CD4-positive, alpha-beta T cell treated with Interleukin-2 at 100 ng/mL for 4 hours (primary cell): Measurements from ENCODE around the gene GSX1.
A peak's percentile ranks its signal among the peaks of the same experiment; 100 is the strongest.
"Not testable (repeated sequence)": the region's sequence is repeated elsewhere in the genome, so short reads cannot be mapped to it uniquely, and the experiment has no call there.

Experiments used
- DNase-seq: peaks from one replicate; pipeline ENCODE4 v3.0.0-alpha.2; 2020; ENCODE audit warnings: low spot score

The GSX1 gene

DNA sequence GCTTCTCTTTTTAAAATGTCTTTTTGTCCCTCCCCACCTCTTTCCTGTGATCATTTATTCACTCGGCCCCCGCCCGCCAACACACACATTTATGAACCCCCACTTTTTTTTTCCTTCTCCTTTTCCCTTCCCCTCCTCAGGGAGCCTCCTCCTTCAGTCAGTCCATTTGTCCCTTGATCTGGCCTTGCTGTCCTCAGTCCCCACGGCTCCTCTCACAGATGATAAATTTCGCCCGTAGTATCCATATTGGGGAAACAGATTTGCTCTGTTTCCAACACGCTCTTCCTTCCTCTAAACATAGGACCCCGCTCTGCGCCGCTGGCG, 2.0 kb downstream of the GSX1 start:
- no peak for DNase-seq

DNA sequence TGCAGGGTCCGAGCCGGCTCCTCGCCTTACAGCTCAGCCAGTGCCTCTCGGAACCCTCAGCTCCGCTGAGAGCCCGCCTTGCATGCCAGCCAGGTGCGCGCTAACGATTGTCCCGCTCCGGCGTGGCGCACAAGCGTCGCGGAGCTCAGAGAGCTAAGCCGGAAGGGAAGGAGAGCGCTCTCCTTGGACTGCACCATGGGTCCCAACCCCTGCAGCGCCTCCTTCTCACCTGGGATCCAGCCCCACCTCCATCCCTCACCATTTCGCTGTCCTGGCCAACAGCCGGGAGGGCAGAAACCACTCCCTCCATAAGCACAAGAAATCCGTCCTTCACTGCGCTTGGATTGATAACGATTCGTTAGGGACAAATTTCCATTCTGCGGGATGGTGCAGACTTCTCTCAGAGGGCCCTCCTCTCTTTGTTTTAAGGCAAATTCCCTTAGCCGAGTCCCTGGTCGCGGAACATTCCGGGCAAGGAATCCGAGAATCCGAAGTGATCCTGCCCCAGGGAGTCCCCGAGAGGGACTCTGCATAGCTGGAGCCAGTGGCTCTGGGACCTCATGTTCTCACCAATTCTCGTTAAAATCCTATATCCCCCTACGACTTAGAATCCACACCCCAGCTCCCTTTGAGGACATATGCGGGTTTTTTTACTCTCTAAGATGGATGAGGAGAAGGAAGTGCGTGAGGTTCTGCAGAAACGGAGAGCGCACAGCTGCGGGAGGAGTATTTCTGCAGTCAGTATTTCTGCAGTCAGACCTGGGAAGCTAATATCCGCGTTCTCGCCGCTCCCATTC, 2.8 kb downstream of the GSX1 start:
- DNase-seq, result no peak

DNA sequence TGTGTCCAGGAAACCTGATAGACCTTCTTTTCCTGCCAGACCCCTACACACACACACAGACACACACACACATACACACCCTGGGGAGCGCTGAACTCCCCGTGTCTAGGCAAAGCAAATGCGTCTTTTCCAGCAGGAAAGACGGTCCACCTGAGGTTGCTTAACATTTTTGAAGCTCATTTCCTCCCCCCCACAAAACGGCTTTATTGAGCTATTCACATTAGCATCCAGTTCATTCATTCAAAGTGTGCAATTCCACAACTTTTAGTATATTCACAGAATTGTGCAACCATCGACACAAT, 3.4 kb downstream of the GSX1 start:
- no peak for DNase-seq

DNA sequence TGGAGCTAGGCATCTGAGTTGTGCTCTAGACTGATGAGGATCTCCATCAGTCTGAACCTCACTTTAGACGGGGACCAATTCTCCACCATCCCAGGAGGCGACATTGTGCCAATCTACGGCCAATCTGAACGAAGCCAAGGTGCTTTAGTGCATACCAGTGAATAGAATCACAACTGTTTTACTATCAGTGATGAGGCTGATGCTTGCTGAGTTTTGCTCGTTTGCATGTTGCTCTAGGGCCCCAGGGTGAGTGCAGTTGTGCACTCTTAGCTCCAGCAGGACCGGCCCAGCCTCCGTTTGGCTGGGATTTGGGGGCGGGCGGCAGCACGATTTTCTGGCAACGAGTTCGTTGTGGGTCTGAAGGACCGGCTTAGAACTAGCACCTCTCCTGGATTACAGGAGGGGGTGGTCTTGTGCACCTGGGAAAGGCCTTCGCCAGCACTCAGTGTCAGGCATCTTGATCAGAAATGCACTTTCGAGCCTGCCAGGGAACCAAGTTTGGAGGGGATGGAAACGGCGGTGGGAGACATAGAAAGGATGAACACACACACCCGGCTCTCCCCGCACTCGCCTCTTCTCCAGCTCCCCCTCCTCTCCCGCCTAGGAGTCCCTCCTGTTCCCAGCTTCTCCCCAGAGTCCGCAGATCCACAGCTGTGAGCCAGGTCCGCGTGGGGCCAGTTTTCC, 4.4 kb downstream of the GSX1 start:
- no peak for DNase-seq

DNA sequence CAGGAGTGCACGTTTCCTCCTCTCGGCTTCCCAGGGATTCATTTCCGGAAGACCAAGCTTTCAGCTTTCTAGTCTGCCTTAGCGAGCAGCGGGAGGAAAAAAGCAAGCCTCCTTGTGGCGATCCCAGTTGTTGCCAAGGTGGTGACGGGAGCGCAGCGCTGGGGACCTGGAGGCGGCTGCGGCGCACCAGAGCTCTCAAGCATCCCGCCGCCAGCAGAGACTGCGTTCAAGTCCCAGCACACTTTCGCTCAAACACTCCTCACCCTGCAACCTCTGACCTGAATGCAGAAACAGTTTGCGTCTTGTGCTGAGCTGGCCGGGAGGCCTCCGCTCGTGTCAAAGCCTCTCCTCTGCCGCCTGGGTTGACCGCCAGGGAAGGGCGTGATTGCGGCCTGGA, 4.9 kb downstream of the GSX1 start:
- no peak for DNase-seq

DNA sequence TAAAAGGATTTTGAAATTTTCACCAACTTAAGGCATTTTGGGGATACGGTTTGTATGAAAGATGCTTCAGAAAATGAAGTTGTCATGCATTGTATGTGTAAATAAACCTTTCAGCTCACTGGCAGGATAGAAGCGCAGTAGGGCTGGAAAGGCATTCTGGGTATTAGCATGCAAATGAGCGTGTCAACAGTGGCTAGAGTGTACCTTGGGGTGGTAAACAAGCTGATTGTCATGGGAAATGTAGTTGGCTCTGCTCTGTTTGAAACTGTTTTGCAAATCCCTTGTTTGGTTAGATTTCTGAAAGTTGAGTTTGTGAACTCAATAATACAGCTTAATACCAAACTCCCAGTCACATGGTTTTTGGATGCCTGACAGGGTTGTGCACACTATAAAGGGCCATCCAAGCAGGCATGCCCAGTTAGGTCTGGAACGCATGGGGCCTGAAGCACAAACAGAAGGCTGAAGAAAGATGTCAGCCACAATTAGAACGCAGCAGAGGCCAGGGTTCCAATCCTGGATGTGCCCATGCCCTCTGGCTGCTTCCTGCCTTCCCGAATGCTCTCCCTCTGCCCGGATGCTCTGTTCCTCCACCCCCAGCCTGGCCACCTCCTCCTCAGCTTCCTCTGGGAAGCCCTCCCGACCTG, 14.6 kb downstream of the GSX1 start:
- no peak for DNase-seq

DNA sequence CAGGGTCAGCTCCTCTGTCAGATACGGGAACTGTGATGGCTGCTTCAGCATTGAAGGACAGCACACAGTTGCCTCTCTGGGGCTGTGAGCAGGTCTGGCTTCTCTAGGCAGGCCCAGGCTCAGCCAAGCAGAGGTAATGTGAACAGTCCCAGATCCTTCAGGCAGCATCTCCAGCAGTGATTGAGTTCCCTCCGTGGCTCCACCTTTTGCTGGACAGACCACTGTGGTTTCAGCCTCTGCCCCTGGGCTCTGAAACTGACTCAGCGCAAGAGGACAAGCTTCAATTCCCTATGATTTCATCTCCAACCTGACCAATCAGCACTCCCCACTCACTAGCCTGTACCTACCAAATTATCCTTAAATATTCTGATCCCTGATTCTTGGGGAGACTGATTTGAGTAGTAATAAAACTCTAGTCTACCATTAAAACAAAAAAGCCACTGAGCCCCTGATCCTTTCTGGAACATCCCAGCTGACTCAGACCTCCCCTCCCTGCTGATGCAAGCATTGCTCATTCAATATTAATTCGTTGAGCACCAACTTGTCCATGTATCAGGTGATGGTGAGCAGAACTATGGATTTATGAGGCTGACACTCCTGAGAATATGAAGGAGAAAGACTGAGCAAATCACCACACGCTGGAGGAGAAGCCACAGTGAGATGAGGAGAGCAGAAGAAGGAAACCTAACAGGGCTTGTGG, 16.7 kb downstream of the GSX1 start:
- DNase-seq, result no peak

DNA sequence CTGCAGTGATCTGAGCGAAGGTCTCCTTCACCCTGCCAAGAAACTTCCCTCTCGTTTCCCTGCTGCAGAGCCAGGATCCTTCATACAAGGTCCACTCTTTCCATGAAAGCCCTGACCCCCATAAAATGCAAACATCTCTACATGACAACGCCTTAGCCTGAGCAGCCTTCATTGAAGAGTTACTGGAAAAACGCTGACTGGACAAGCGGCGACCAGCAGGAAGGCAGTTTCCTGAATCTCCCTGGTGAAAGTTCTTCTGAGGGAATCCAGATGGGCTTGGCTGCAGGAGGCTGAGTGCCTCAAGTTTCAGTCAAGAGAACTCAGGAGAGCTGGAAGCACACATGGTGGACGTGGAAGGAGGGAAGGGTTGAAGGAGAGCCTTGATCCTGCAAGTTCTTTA, 17.7 kb downstream of the GSX1 start:
- no peak for DNase-seq

DNA sequence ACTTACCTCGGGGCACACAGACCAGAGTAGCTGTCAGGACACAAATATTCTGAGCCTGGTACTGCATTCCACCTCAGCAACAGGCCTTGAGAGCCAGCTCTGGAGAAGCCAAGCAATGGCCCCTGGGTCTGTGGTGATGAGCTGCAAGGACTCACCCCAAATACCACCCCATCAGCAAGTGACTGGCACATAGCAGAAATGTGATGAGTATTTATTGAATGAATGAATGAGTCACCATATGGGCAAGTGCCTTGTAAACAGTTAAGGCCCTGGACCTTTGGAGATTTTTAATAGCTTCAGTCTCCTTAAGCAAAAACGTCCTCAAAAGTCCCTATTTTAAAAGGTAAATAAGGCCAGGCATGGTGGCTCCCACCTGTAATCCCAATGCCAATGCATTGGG, 18.2 kb downstream of the GSX1 start:
- no peak for DNase-seq

DNA sequence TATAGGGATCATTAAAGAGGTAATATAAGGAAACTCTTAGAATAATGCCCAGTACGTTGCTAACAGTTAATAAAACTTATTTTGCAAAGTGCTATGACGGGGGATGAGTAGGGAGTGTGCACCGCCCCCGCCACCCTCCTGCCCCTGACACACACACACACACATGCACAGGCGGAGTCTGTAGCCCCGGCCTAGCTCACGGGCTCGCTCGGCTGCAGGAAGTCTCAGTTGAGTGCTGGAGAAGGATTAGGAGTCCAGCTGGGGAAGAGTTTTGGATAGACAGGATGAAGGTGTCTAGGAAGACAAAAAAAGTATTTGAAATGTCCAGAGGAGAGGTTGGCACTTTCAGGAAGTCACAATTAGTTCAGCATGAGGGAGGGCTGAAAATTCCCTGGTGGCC, 21.5 kb downstream of the GSX1 start:
- DNase-seq, result no peak

DNA sequence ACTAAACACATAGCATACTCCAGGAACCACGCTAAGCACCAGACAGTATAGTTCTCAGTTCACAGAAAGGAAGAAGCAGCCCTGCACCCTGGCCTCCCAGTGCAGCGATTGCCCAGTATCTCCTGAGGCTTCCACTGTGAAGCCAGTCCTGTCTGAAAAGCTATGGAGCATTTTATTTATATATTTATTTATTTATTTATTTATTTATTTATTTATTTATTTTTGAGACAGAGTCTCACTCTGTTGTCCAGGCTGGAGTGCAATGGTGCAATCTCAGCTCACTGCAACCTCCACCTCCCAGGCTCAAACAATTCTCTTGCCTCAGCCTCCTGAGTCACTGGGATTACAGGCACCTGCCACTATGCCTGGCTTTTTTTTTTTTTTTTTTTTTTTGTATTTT, 25.5 kb downstream of the GSX1 start:
- DNase-seq, result not testable (repeated sequence)

DNA sequence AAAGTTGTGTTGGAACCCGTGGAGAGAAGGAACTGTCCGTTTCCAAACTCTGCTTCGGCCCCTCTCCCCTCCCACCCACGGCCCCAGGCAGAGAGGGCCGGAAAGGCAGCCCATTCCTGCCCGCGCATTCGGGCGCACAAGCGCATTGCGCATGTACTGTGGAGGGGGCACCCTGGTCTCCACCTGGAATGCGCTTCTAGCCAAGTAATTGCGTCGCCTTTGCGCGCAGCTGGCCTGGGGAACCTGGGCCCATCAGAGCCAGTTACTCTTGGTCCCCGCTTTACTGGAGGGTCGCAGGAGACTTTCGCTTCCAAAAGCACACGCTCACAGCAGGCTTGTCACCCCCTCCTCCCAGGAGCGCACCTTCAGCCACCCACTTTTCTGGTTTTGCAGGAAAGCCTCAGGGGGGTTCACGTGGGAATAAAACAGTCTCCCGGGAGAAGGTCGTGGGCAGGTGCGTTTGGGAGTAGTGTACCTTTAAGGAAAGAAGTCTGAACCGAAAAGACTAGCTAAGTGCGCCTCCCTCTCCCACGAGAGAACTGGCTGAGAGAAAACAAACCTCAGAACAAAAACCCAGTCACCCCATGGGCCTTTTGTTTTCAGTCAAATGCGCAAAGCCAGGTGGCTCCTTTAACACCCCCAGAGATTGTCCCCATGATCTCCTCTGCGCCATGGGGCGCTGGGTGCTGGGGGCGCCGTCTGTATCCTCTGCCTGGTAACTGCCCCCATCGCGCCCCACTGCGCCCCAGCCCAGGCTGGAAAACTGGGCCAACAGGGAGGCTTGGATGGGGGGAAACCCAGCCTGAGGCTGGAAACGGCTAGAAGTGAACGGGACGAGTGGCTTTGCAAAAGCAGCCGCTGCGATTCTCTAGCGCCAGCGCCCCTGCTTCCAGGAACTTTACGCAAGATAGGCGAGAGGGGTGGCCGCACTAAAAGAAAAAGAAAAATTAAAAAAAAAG, 28.5 kb downstream of the GSX1 start:
- DNase-seq, result no peak

DNA sequence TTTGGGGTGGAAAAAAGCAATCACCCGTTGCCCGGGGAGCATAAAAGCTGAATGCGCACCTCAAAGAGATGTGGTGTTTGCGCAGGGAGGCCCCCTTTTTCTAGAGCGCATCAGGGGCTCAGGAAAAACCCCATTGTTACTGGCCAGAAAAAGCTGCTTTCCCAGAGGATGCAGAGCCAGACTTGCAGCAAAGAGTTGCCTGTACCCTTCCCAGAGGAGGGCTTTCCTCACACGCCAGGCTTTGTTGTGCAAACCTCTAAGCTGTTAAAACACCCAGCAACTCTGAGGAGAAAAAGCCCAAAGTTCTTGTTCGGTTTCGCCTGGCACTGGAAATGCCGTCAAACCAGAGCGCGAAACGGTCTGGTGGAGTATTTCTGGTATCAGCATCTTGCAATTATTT, 29.3 kb downstream of the GSX1 start:
- DNase-seq, result no peak

DNA sequence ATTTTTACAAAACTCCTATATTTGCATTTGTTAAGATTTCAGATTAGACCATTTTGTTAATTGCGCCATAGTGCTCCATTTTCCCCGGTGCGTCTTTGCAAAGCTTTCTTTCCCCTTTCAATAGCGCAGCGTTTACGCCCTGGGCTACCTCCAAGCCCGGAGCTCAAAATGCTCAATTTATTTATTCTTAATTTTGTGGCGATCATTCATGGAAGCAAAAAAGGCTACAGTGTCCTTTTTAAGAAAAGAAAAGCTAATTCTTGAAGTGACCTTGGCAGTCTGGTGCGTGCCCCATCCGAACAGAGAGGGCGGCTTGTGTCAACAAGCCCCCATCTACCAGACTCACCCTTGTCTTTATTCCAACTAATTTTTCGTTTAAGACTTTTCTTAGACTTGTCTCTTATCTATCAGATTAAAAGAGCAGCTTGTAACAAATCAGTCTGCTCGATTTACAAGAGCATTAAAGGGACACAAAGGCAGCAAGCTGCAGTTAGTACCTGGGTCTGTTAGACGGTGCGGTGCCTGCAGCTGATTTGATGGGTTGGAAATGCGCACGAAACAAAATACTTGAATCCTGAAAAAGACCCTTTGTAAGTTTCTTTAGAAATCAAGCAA, 30.1 kb downstream of the GSX1 start:
- no peak for DNase-seq

DNA sequence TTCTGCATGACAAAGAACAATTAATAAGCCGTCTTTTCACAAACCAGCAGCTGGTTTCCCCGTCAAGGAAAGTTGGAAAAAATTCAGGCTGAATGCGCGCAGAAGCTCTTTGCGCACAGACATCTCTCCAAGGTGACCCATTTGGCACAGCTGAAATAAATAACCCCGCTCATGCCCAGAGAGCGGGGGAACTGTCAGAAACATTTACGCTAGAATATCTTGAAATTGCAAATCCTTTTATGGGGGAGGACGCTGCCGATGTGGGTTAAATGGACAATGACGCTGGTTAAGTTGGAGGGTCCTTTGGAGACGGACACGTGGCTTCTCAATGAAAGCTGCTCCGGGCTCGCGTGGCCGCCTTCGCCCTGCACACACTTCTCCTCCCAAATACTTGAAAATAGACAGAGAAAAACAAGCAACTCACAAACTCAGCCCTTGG, 30.6 kb downstream of the GSX1 start:
- DNase-seq, result no peak

DNA sequence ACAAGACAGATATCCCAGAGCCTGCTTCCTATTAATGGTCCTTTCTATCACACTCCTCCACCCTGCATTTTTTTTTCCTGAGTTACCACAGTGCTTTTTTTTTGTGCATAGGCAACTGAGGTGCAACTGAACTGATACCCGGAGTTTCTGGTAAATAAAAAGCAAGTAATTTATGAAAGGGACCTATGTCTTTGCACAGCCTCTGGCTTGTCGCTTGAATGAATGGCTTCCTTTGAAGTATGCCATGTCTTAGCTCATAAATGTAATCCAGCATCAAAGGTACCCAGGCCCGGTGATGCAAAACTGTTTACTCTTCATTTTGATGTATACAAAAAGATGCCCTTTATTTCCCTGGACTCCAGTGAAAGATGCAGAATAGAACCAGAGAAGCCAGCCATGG, 31.8 kb downstream of the GSX1 start:
- no peak for DNase-seq

DNA sequence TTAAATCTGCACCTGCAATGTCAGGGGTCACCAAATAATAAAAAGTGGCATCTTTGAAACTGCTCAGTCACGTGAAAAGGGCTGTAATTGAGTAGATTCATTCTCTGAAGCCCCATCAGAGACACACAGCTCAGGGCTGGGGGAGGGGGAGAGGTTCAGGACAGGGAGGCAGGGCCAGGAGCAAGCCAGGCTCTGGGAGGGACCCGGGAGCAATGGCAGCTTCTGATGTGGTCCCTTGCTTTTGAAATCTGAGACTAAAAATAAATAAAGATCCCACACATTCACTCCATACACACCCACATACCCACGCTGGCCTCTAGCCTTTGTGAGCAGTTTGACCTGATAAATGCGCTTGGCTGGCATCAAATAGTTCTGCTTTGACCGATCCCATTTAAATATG, 32.8 kb downstream of the GSX1 start:
- DNase-seq, result no peak

DNA sequence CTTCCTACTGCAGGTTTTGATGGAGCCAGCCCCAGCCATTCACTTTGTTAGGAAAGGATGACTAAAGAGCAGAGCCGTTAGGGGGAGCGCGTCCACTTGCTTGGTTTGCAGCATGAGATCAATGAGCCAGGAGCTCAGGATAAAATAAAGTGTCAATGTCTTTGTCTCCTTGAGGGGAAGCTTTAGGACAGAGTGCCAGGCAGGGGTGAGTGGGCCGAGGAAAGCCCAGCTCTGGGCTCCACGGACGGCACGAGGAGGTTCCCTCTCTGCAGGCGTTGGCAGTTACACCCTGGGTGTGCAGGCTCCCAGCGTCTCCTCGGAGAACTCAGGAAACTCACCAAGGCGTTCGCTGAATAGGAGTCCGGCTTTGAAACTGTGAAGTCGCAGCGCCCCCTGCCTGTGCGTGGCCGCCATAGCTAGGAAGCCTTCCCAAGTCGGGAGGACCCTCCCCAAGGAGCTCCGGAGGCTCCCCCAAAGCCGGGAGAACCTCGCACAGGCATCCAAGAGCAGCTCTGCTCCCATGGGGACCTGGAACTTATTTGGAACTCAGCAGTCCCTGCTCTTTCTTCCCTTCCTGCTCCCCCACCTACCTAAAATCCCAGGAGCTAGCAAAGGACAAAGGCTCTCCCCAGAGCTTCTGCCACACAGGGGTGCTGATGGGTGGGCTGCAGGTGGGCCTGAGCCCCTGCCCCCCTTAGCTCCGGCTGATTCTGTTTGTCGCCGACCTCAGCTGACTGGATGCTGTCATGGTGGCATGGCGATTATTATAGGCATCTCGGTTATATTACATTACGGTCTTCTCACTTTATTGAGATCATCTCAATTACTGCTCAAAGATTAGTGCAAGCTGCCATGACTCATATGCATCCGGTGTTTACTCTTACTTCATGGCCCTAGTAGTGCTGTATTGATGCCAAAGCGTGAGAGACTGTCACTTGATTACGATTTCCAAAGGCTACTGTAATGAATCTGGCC, 34.4 kb downstream of the GSX1 start:
- DNase-seq, result peak; percentile 64

DNA sequence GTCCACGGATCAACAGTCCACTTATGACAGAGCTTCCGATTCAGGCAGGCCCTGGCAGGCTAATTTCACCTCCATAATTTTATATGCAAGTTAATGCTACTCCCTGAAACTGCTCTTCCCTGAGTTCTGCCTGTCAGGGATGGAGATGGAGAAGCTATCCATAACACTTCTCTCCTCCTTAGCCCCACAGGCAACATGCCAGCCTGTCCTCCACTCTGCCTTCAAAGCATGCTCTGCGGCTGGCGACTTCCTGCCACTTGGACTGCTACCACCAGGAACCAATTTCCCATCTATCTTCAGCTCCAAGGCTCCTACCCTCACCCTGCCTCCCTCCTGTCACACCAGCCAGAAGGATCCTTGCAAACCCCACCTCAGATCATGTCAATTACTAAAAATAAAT, 35.4 kb downstream of the GSX1 start:
- no peak for DNase-seq

DNA sequence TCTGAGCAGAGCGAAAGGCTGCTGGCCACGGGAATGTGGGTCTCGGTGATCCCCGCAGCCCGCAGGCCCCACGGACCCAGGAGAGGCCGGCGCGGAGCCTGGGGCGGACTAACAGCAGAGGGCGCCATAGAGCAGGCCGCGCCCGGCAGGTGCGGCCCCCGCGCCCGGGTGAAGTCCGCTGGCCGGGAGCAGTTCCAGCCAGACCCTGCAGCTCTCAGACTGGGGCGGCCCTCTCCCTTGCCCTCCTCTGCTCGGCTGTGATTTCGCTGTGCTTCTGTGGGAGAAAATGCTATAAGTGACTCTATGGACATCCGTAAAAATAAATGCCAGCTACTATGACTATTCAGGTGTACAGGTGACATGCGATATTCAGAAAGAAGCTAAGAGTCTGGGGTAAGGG, 37.7 kb downstream of the GSX1 start:
- peak; percentile 46 for DNase-seq
